Effector memory CD8-positive, alpha-beta T cell (primary cell): ENCODE data around the gene WWP2.
"Not testable (repeated sequence)": the region's sequence is repeated elsewhere in the genome, so short reads cannot be mapped to it uniquely, and the experiment has no call there.

Source experiments
- ATAC-seq: fragments of 150-1000 bp; cut with Tn5 transposase; replicated peaks from 2 replicates; pipeline ENCODE4 v1.10.0; 2021; ENCODE audit warnings: mild to moderate bottlenecking, moderate library complexity
- DNase-seq, 3 experiments: peaks; one replicate each; pipeline ENCODE4 v3.0.0; 2021
- H3K27ac Mint-ChIP-seq, 2 donors: one replicate each; pipeline ENCODE4 v1.8.0; 2022; ENCODE audit warnings: mild to moderate bottlenecking in 2 of 2, mixed read lengths in 2 of 2, moderate library complexity in 2 of 2
- H3K27me3 Mint-ChIP-seq, 2 donors: one replicate each; pipeline ENCODE4 v1.8.0; 2022; ENCODE audit warnings: mixed read lengths in 2 of 2
- H3K36me3 Mint-ChIP-seq: one replicate; pipeline ENCODE4 v1.8.0; 2022; ENCODE audit warnings: mild to moderate bottlenecking, moderate library complexity, mixed read lengths; ENCODE audit not compliant: insufficient read depth
- H3K4me1 Mint-ChIP-seq, 2 donors: one replicate each; pipeline ENCODE4 v1.8.0; 2022; ENCODE audit warnings: low read depth in 2 of 2, mixed read lengths in 2 of 2
- H3K4me3 Mint-ChIP-seq, 2 donors: one replicate each; pipeline ENCODE4 v1.8.0; 2022; ENCODE audit warnings: mild to moderate bottlenecking in 2 of 2, mixed read lengths in 2 of 2, moderate library complexity in 2 of 2
- H3K9me3 Mint-ChIP-seq, 2 donors: one replicate each; pipeline ENCODE4 v1.8.0; 2022; ENCODE audit warnings: mixed read lengths in 2 of 2

WWP2 gene

DNA sequence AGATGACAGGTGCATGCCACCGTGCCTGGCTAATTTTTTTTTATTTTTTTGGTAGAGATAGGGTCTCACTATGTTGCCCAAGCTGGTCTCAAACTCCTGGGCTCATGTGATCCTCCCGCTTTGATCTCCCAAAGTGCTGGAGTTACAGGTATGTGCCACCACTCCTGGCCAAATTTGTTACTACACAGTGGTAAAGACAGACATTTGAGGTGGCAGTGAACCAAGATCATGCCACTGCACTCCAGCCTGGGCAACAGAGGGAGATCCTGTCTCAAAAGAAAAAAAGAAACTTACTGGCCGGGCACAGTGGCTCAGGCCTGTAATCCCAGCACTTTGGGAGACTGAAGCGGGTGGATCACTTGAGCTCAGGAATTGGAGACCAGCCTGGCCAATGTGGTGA, 33.1 kb upstream of the WWP2 start:
- H3K27ac Mint-ChIP-seq, DNase-seq, H3K4me3 Mint-ChIP-seq, H3K27me3 Mint-ChIP-seq, H3K9me3 Mint-ChIP-seq, ATAC-seq: not testable (repeated sequence)
- Mint-ChIP-seq H3K4me1 (peaks cover 17% of the 10 kb centered on the region in 2 donors), H3K36me3 (peaks cover 11% of the 10 kb centered on the region)

DNA sequence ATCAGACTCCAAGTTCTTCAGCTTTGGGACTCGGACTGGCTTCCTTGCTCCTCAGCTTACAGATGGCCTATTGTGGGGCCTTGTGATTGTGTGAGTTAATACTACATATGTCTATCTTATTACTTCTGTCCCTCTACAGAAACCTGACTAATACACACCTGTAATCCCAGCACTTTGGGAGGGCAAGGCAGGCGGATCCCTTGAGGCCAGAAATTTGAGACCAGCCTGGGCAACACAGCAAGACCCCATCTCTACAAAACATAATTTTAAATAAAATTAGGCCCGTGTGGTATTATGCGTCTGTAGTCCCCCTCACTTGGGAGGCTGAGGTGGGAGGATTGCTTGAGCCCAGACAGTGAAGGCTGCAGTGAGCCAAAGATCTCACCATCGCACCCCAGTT, 30.9 kb upstream of the WWP2 start:
- H3K27me3 Mint-ChIP-seq, H3K27ac Mint-ChIP-seq, H3K9me3 Mint-ChIP-seq, H3K4me3 Mint-ChIP-seq, DNase-seq, ATAC-seq, H3K36me3 Mint-ChIP-seq: not testable (repeated sequence)
- peaks cover 11 to 15% of the 10 kb centered on the region in 2 donors for H3K4me1 Mint-ChIP-seq

DNA sequence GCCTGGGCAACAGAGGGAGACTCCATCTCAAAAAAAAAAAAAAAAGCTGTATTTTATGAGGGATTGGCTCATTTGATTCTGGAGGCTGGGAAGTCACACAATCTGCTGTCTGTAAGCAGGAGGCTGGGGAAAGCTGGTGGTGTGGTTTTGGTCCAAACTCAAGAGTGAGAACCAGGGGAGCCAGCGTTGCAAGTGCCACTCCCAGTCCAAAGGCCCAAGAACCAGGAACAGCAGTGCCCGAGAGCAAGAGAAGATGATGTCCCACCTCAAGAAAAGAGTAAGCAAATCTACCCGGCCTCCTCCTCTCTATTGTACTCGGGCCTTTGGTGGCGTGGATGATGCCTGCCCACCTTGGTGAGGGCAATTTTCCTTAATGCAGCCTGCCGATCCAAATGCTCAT, 30.0 kb upstream of the WWP2 start:
- Mint-ChIP-seq H3K9me3 (no peaks in the 10 kb centered on the region), H3K27ac (peak overlapping the region in 1 of 2 donors; percentile 55), H3K4me1 (peaks cover 3 to 7% of the 10 kb centered on the region in 2 donors)

DNA sequence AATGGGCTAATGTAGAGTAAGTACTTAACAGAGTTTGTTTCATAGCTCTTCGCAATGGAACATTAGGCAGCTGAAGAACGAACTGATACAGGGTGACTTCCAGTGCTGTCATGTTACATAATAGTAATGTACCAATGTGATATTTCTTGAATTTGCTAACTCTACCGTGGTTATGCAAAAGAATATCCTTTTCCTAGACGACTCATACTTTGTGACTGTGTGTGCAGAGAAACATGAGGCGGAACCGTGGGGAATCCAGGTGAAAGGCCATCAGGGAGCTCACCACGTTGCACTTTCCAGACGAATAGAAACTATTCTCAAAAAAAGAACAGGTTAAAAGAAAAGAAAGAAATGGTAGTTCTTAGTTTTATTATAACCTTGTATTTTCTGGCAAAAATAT, 20.6 kb upstream of the WWP2 start:
- DNase-seq (no peak), ATAC-seq (no peak)
- H3K27ac Mint-ChIP-seq = no peak overlapping the region
- peaks cover 62% of the 10 kb centered on the region for H3K36me3 Mint-ChIP-seq
- no peaks in the 10 kb centered on the region for H3K9me3 Mint-ChIP-seq
- peaks cover 0 to 1% of the 10 kb centered on the region in 2 donors for H3K4me1 Mint-ChIP-seq
- H3K27me3 Mint-ChIP-seq = no peaks in the 10 kb centered on the region
- H3K4me3 Mint-ChIP-seq = no peak overlapping the region

More for the DNA sequence above, 30.0 kb upstream of the WWP2 start:
- Mint-ChIP-seq H3K27me3 (no peaks in the 10 kb centered on the region), H3K4me3 (no peak overlapping the region), H3K36me3 (no peaks in the 10 kb centered on the region)
- no peak for DNase-seq
- no peak for ATAC-seq

DNA sequence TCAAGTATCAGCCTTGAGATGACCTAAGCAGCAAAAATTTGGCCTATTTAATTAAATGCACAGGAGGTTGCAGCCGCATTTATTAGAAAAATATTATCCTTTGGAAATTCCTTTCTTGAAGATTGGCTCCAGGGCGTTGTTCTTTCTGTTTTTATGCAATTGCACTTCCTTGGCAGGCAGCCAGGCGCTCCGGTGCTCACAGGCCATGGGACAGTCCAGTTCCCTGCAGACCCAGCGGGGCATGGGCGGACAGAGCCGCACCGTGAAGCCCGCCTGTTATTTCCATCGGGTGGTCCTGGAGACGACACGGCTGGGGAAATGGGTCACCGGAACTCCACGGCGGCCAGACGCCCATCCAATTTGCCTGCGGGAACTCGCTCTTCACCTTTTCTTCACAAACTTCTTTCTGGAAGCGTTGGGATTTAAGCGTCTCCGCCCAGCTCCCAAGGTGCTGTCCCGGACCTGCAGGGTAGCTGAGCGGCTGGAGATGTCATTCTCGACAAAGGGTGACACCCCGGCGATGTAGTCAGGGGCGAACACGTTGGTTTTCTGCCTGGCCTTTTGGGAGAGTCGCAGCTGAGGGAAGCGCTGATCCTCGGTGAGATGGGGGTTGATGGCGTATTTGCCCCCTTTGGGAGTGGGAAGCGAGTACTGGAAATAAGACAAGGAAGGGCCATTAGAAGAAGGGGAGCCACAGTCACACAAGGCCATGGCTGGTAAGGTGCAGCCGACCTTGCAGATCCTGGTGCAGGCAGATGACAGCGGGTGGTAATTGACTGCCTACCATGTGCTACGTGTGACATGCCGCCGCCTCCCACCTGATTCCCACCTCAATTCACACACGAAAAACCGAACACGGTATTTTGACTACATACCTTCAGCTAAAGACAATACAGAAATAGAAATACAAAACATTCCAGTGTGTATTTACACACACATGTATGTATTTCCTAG, 19.9 kb upstream of the WWP2 start:
- Mint-ChIP-seq H3K27me3 (no peaks in the 10 kb centered on the region), H3K4me3 (no peak overlapping the region), H3K36me3 (peaks cover 69% of the 10 kb centered on the region), H3K27ac (no peak overlapping the region), H3K9me3 (no peaks in the 10 kb centered on the region), H3K4me1 (peaks cover 0 to 1% of the 10 kb centered on the region in 2 donors)
- DNase-seq (no peak), ATAC-seq (no peak)

DNA sequence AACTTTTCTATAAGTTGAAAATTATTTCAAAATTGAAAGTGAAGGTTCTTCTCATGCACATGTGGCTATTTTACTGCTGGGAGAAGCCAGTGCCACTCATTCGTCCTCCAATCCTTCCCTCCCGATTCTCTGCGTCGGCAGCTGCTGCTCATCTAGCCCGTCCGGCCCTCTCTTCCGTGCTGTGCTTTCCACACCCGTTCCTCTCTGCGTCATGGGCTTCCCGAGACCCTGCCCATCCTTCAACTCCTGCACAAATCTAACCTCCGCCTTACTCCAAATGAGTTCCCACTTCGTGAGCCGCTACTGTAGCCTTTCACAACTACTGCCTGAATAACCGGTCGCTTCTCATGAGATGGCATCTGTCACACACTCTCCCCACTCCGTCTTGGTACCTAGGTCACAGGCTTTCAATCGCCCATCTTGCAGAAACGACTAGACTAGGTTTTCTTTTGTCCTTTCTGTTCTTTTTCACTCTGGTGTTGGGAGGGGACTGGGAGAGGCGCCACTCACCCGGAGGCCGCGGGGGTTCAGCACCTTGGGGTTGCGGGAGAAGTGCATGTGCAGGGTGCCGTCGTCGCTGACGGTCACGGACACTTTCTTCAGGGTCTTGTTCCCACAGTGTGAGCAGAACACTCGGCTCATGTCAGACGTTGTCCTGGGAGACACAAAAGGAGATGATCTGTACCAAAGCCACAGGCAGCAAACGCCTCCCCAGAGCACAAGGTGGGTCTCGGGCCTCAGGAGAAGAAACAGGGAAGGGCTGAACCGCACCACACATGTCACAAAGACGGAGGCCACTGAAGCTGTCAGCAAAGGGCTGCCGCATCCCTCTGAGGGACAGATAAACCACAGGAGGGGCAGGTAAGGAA, 17.5 kb upstream of the WWP2 start:
- H3K9me3 Mint-ChIP-seq = no peaks in the 10 kb centered on the region
- peaks cover 1 to 5% of the 10 kb centered on the region in 2 donors for H3K4me1 Mint-ChIP-seq
- no peaks in the 10 kb centered on the region for H3K27me3 Mint-ChIP-seq
- peaks cover 92% of the 10 kb centered on the region for H3K36me3 Mint-ChIP-seq
- no peak for ATAC-seq
- no peak overlapping the region for H3K4me3 Mint-ChIP-seq
- DNase-seq = no peak
- H3K27ac Mint-ChIP-seq = peak overlapping the region in 1 of 2 donors; percentile 42

DNA sequence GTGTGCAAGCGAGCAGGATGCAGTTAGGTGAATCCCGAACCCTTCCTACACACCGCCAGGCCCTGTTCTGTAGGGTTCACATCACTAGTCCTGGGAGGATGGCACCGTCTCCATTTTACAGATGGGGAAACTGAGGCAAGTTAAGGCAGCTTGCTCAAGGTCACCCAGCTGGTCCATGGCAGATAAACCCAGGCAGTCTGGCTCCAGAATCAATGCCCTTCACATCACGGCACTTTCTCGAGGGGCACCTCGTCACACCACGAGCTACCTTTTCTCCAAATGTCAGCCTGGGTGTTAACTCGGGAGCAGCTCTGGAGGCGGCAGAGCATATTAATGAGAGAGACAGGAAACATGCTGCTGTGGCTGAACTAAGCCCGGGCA, 16.9 kb upstream of the WWP2 start:
- no peak for ATAC-seq
- Mint-ChIP-seq H3K9me3 (no peaks in the 10 kb centered on the region), H3K36me3 (peaks cover 92% of the 10 kb centered on the region), H3K27ac (peak overlapping the region in 1 of 2 donors; percentile 42), H3K27me3 (no peaks in the 10 kb centered on the region), H3K4me1 (peaks cover 1 to 5% of the 10 kb centered on the region in 2 donors), H3K4me3 (no peak overlapping the region)
- DNase-seq = no peak

DNA sequence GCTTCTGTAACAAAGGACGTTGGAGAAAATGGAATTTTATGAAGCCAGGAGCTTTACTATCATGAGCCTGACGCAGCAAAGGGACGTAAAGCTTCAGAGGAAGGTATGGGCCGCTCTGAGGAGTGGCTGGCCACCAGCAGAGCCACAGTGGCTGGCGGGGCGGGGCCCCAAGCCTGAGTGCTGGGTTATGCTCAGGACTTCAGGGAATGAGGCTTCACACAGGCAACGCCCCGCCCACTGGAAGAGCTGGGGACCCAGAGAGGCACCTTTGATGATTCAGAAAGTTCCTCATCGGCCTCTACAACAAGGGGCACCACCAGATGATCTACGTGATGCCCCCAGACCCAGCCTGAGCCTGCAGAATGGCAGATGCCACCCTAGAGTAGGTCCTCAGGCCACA, 16.2 kb upstream of the WWP2 start:
- Mint-ChIP-seq H3K4me1 (peaks cover 1 to 5% of the 10 kb centered on the region in 2 donors), H3K36me3 (peaks cover 92% of the 10 kb centered on the region), H3K4me3 (no peak overlapping the region), H3K27ac (peak overlapping the region in 1 of 2 donors; percentile 32), H3K9me3 (no peaks in the 10 kb centered on the region), H3K27me3 (no peaks in the 10 kb centered on the region)
- no peak for DNase-seq
- no peak for ATAC-seq

DNA sequence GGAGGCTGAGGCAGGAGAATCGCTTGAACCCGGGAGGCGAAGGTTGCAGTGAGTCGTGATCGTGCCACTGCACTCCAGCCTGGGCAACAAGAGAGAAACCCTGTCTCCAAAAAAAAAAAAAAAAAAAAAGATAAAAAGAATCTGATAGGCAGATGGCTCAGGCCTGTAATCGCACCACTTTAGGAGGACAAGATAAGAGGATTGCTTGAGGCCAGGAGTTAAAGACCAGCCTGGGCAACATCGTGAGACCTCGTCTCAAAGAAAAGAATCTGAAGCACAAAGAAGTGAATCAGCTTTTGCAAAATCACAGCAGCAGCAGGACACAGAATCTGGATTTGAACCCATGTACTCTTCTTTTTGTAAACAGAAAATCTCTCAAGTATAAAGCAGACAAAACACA, 15.0 kb upstream of the WWP2 start:
- H3K9me3 Mint-ChIP-seq = no peaks in the 10 kb centered on the region
- H3K27me3 Mint-ChIP-seq = no peaks in the 10 kb centered on the region
- H3K36me3 Mint-ChIP-seq = peaks cover 88% of the 10 kb centered on the region
- ATAC-seq = no peak
- DNase-seq = no peak
- H3K4me1 Mint-ChIP-seq = peaks cover 2 to 9% of the 10 kb centered on the region in 2 donors
- peak overlapping the region in 1 of 2 donors; percentile 67 for H3K27ac Mint-ChIP-seq
- H3K4me3 Mint-ChIP-seq = no peak overlapping the region

DNA sequence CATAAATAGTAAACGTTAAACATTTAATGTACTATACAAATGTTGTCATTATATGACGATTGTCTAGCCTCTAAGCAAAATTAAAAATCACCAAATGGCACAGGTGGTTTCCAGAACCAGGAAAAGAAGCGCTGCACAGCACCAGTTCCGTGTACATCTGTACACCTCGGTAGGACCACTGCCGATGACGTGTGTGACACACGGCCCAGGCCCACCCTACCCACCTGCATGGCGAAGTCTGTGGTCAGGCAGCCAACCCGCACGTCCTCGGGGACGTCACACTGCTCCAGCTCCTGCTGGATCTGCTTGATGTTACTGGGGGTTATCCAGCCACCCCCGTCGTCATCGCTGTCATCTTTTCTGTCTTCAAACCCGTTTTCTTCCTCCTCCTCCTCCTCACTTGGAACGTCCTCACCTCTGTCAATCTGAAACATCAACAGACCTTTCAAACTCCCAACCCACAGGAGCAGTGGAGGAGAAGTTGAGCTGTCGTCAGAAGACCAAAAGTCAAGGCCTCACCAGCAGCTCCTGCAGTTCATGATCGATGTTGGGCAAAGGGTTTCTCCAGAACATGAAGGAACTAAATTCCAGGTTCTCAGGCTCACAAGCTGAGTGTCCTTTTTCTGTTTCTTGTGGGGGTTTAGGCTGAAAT, 13.3 kb upstream of the WWP2 start:
- Mint-ChIP-seq H3K4me1 (peaks cover 15 to 24% of the 10 kb centered on the region in 2 donors), H3K9me3 (no peaks in the 10 kb centered on the region), H3K4me3 (no peak overlapping the region), H3K27ac (no peak overlapping the region), H3K27me3 (no peaks in the 10 kb centered on the region), H3K36me3 (peaks cover 78% of the 10 kb centered on the region)
- no peak for DNase-seq
- ATAC-seq = no peak

DNA sequence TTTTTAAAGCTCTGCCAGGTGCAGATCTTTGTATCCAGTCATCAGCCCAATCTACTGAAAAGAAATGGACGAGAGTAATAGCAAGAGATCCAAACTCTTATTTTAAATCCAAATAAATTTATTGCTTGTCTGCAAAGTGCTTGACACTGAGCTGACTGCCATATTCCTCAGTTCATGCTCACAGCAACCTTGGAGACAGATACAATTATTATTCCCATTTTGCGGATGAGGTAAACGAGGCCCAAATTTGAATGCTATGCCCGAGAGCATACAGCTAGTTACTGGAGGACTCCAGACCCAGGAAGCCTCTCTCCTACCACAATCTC, 8.0 kb upstream of the WWP2 start:
- peaks cover 0 to 9% of the 10 kb centered on the region in 2 donors for H3K27me3 Mint-ChIP-seq
- no peaks in the 10 kb centered on the region for H3K9me3 Mint-ChIP-seq
- H3K4me1 Mint-ChIP-seq = peaks cover 27 to 31% of the 10 kb centered on the region in 2 donors
- peak overlapping the region; percentile 96 to 100 for H3K27ac Mint-ChIP-seq
- peaks cover 44% of the 10 kb centered on the region for H3K36me3 Mint-ChIP-seq
- ATAC-seq = no peak
- peak overlapping the region; percentile 98 to 100 for H3K4me3 Mint-ChIP-seq
- DNase-seq = no peak

DNA sequence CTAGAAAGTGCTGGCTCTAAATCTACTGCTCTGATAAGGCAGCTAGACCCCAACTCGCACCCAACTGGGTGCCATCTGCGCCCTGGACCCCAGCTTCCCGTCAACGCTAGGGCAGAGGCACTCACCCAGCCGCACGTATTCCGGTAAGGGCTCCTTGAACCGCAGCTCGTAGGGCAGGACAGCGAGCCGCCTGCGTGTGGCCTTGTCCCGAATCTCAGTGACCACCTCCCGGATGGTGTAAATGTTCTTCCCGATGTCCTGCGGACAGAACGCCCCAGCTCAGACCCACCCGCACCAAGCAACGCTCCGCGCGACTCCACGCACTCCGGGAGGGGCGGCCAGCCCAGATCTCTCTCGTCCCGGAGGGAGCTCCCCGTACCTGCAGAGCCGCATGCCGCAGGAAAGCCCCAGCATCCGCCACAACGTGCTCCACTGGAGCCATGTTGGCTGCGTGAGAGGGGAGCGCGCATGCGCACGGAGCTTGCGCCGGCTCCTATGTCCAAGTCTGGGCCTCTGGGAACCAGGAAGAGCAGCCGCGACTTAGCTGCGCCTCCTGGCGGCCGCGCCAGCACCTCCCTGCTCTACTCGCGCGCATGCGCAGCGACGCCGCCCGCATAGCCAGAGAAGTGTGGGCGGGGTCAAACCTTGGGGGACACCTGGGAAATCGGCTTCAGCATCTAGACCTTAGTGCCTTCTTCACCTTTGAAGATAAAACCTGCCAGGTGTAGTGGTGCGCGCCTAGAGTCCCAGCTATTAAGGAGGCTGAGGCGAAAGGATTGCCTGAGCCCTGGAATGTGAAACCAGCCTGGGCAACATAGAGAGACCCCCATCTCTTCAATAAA, 7.4 kb upstream of the WWP2 start, which contains the start of gene NOB1:
Gene NOB1 (minus strand): TSS at position 458 of the 842 bp plus-strand sequence. CDS start 16 bp downstream, at position 442.
- Mint-ChIP-seq H3K27ac (peak within 1 kb of the TSS; percentile 96 to 100), H3K4me3 (peak within 1 kb of the TSS; percentile 98 to 100), H3K27me3 (peaks cover 0 to 9% of the 10 kb centered on the region in 2 donors), H3K36me3 (peaks cover 42% of the 10 kb centered on the region), H3K9me3 (no peaks in the 10 kb centered on the region), H3K4me1 (peaks cover 27 to 31% of the 10 kb centered on the region in 2 donors)
- DNase-seq (peak; percentile 93 to 97 (median 94)), ATAC-seq (peak; percentile 97)
